Immature natural killer cell (primary cell): ENCODE results near the gene HDAC7. TPM values are rescaled to one million over a fixed set of nuclear protein-coding genes. Genes with fewer than 3 reads are reported as not detected.
A peak's percentile ranks its signal among the peaks of the same experiment; 100 is the strongest.

ENCODE experiments used
- DNase-seq, 3 donors: peaks; one replicate each; pipeline ENCODE4 v3.0.0; 2022; ENCODE audit warnings: mixed read lengths in 1 of 3
- H3K27ac Mint-ChIP-seq, 6 donors: one replicate each; pipeline ENCODE4 v1.8.0; 2020; ENCODE audit warnings: mixed read lengths in 6 of 6, mild to moderate bottlenecking in 5 of 6, inconsistent platforms in 4 of 6, moderate library complexity in 3 of 6
- H3K27me3 Mint-ChIP-seq, 3 donors: one replicate each; pipeline ENCODE4 v1.8.0; 2020 to 2021; ENCODE audit warnings: low read depth in 3 of 3, mild to moderate bottlenecking in 3 of 3, mixed read lengths in 3 of 3, moderate library complexity in 3 of 3, inconsistent platforms in 1 of 3
- H3K36me3 Mint-ChIP-seq, 3 donors: one replicate each; pipeline ENCODE4 v1.8.0; 2020; ENCODE audit warnings: mixed read lengths in 3 of 3, inconsistent platforms in 2 of 3, mild to moderate bottlenecking in 2 of 3
- H3K4me1 Mint-ChIP-seq, 2 donors: one replicate each; pipeline ENCODE4 v1.8.0; 2020; ENCODE audit warnings: inconsistent platforms in 2 of 2, mild to moderate bottlenecking in 2 of 2, mixed read lengths in 2 of 2, moderate library complexity in 1 of 2
- H3K4me3 Mint-ChIP-seq, 5 donors: one replicate each; pipeline ENCODE4 v1.8.0; 2020; ENCODE audit warnings: mild to moderate bottlenecking in 5 of 5, mixed read lengths in 5 of 5, inconsistent platforms in 3 of 5, moderate library complexity in 3 of 5
- H3K9me3 Mint-ChIP-seq, 6 donors: one replicate each; pipeline ENCODE4 v1.8.0; 2020; ENCODE audit warnings: mild to moderate bottlenecking in 6 of 6, mixed read lengths in 6 of 6, inconsistent platforms in 4 of 6, moderate library complexity in 3 of 6
- polyA plus RNA-seq, 3 donors: library from polyadenylated mRNA; unstranded; fragments of 300-500 nt; fragmentation: Illumina TruSeq; gene quantifications; one replicate each; pipeline ENCODE4 v1.2.3, GENCODE V29; 2021

The HDAC7 gene
- polyA plus RNA-seq, 3 donors from 2014 or later = 5.9 to 29.1 (median 11.5) TPM

DNA sequence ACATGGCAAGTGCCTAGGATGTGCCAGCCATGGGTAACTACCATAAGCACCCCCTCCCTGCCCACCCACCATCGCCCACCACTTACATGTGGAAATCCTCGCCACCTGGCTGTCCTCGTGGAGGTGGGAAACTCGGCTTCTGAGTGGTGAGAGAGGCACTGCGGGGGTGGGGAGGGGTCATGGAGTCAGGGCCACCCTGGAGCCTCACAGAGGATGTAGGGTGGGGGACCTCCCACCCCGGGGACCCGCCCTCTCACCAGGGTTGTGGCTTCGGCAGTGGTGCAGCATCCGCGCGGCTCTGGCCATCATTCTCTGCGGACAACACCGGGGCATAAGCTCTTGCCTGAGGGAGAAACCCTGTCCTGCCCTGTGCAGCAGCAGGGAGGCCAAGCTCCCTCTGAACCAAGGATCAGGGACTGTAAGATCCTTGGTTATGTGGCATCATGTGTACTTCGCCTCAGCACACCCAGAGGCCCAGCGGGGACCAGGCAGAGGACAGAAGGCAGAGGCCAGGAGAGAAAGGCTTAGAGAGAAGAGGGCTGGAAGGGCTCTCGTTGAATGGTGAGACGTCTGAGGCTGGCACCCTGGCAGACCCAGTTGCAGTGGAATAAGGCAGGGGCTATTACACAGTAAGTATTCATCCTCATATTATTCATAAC is 81.6 kb downstream of the HDAC7 start:
- H3K9me3 Mint-ChIP-seq = no peaks in the 10 kb centered on the region
- H3K27ac Mint-ChIP-seq = no peak overlapping the region
- peaks cover 13 to 26% of the 10 kb centered on the region in 2 donors for H3K4me1 Mint-ChIP-seq
- H3K36me3 Mint-ChIP-seq = peaks cover 0 to 6% (median 0%) of the 10 kb centered on the region in 3 donors
- no peak for DNase-seq
- H3K4me3 Mint-ChIP-seq = peak overlapping the region in 1 of 5 donors; percentile 7
- H3K27me3 Mint-ChIP-seq = peaks cover 0 to 10% (median 8%) of the 10 kb centered on the region in 3 donors

DNA sequence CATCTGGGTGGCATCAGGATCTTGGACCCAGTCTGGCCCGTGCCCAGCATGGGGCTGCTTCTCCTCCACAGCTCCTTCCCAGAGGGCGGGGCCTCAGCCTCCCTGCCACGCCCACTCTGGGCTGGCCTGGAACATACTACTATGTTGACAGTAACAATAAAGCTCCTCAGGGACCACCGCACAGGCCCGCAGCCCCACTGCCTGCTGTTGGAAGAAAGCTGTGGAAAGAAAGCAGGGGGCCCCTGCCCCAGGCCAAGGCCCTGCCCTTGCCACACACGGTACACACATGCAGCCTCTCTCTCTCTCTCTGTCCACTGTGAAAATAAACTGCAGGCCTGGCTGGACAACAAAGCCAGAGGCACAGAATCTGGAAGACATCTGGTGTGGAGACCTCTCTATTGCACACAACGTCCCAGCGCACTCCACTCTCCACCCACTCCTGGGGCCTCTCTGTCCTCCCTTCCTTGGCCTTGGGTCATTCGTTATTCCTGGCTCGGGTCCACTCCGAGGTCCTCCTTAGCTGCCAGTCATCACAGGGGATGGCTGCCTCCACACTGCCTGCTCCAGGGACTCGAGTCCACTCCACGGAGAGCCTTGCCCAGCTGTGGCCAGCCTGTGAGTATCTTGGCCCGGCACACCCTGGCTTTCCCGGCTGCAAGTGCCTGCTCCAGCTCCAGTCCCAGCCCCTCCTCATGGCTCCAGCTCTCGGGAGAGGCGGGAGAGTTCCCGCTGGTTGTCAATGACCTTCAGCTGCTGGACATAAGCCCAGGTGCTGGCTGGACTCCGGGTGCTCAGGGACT is 82.6 kb downstream of the HDAC7 start:
- Mint-ChIP-seq H3K36me3 (peaks cover 0 to 6% (median 0%) of the 10 kb centered on the region in 3 donors), H3K4me1 (peaks cover 10 to 16% of the 10 kb centered on the region in 2 donors), H3K4me3 (no peak overlapping the region), H3K27ac (peak overlapping the region in 1 of 6 donors; percentile 30), H3K27me3 (peaks cover 0 to 8% (median 6%) of the 10 kb centered on the region in 3 donors), H3K9me3 (no peaks in the 10 kb centered on the region)
- no peak for DNase-seq

DNA sequence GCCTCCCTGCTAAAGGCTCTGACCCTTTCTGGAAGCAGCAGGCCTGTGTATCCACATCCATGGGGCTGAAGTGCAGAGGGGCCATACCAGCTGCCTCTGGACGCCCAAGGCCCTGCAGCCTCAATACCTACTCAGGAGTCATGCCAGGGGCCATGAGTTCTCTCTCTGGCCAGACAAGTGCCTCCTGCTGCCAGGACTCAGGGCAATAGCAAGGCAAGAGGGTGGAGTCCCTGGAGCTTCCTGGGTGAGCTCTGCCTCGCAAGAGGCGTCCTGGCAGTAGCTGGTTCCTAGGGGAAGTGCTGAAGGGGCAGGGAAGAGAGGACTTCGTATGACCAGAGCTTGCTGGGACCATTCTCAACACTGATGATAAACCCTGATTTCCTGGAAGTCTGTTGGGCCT is 83.5 kb downstream of the HDAC7 start:
- H3K36me3 Mint-ChIP-seq = peaks cover 0 to 6% (median 0%) of the 10 kb centered on the region in 3 donors
- no peak overlapping the region for H3K27ac Mint-ChIP-seq
- no peaks in the 10 kb centered on the region for H3K9me3 Mint-ChIP-seq
- no peak for DNase-seq
- H3K27me3 Mint-ChIP-seq = peaks cover 0 to 6% (median 4%) of the 10 kb centered on the region in 3 donors
- no peak overlapping the region for H3K4me3 Mint-ChIP-seq
- peaks cover 3 to 8% of the 10 kb centered on the region in 2 donors for H3K4me1 Mint-ChIP-seq

DNA sequence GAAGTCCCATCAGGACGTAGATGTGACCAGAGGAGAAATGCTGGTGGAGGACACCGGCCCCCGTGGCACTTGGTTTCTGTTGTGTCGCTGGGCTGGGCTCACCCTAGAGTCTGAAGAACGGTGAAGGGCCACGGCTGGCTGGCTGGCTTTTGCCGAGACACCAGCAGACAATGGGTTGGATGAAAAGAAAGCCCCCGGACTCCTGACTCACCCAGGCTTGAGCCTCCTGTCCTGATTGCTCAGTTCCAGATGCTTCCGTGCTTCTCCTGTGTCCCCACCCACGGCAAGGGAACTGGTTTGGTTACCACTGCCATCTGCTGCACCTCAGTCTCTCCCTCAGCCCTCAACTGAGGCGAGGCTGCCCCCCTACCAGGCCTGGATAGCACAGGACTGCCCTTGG is 84.1 kb downstream of the HDAC7 start:
- no peak overlapping the region for H3K27ac Mint-ChIP-seq
- DNase-seq = no peak
- peaks cover 0 to 9% (median 2%) of the 10 kb centered on the region in 3 donors for H3K36me3 Mint-ChIP-seq
- no peaks in the 10 kb centered on the region for H3K9me3 Mint-ChIP-seq
- peaks cover 0 to 5% of the 10 kb centered on the region in 2 donors for H3K4me1 Mint-ChIP-seq
- H3K4me3 Mint-ChIP-seq = no peak overlapping the region
- H3K27me3 Mint-ChIP-seq = peaks cover 0 to 7% (median 4%) of the 10 kb centered on the region in 3 donors

DNA sequence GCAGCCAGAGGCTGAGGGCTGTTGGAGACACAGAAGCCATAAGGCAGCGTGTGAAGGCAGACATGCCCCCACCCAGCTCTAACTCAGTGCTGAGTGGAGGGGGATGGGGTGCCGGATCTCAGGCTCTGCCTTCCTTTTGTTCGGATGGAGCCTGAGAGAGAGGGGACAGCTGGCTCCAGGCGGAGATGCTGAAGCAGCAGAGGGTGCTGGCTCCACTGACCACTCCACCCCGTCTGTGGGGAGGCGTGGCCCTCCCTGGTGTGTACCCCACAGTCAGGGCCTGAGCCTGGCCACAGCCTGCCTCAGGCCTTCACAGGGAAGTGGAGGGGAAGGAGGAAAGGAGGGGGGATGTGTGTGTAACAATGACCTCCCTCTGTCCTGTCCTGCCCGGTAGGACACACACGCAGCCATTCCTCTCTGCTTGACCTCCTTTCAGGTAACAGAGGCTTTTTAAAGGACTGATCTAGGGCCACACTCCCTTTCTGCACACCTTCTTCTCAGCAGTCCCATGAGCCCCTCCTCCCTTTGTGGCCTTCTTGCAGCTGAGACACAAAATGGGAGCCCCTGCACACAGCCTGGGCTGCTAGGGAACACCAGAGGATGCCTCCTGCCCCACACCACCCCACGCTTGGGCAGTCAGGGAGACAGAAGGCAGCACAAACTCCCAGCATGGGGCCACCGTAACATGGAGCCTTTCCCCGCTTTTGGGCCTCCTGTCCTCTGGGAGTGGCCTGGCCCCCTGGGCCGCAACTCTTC is 84.8 kb downstream of the HDAC7 start:
- Mint-ChIP-seq H3K36me3 (peaks cover 0 to 12% (median 6%) of the 10 kb centered on the region in 3 donors), H3K4me3 (no peak overlapping the region), H3K27ac (no peak overlapping the region), H3K27me3 (peaks cover 0 to 8% (median 4%) of the 10 kb centered on the region in 3 donors), H3K9me3 (no peaks in the 10 kb centered on the region), H3K4me1 (no peaks in the 10 kb centered on the region)
- DNase-seq = no peak

DNA sequence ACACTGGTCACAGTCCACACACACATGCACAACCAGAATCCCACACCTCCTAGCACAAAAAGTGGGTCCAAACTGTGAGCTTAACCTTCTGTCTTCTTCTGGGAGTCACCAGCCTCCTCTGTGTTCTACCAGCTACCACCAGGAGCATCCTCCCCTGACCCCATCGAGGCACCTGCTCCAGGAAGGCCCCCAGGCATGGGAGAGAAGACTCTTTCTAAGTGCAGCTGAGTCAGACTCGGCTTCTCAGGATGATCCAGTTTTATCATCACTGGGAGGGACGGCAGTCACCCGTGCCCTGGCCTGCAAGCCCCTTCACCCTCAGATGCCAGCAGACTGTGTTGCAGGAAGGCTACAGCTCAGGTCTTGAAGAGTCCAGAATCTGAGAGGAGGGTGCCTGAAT is 86.6 kb downstream of the HDAC7 start:
- Mint-ChIP-seq H3K27ac (no peak overlapping the region), H3K4me3 (no peak overlapping the region), H3K27me3 (peaks cover 0 to 4% (median 2%) of the 10 kb centered on the region in 3 donors), H3K9me3 (no peaks in the 10 kb centered on the region), H3K4me1 (no peaks in the 10 kb centered on the region), H3K36me3 (peaks cover 2 to 13% (median 12%) of the 10 kb centered on the region in 3 donors)
- DNase-seq = no peak

Other genes with a start within 250 kb of the HDAC7 start
- 10 to 100 TPM; 16.8 to 38.1 (median 23.1) TPM for gene RPAP3, start 113.9 kb downstream of the HDAC7 start, polyA plus RNA-seq
- not detected for gene ENDOU, start 94.4 kb downstream of the HDAC7 start, polyA plus RNA-seq
- gene RAPGEF3, start 61.0 kb downstream of the HDAC7 start, polyA plus RNA-seq = under 1 TPM in 1 of 3 donors, not detected in 2; 0.25 TPM
- 1 to 10 TPM in 2 of 3 donors, under 1 TPM in 1; 0.54 to 5.6 (median 3.1) TPM for gene SLC48A1, start 46.7 kb downstream of the HDAC7 start, polyA plus RNA-seq
- gene VDR, start 85.1 kb upstream of the HDAC7 start, polyA plus RNA-seq = under 1 TPM in 1 of 3 donors, not detected in 2; 0.04 TPM
- 10 to 100 TPM; 56.9 to 73.5 (median 62.6) TPM for gene TMEM106C, start 143.7 kb upstream of the HDAC7 start, polyA plus RNA-seq
- gene COL2A1, start 184.6 kb upstream of the HDAC7 start, polyA plus RNA-seq = not detected